Astrocyte (in vitro differentiated cells and primary cell): ENCODE measurements around the gene MEAK7.

Source experiments
- EZH2 ChIP-seq: IDR thresholded peaks from 2 replicates; pipeline ENCODE4 v1.6.1; 2012; ENCODE audit warnings: mild to moderate bottlenecking, low read length, inconsistent platforms; ENCODE audit not compliant: insufficient read depth
- TF ChIP-seq, protein P1 (sequence below): IDR thresholded peaks from 2 replicates; pipeline ENCODE4 v1.5.1; 2011; ENCODE audit warnings: low read depth, mild to moderate bottlenecking, inconsistent platforms, low read length, moderate library complexity; ENCODE audit not compliant: insufficient read depth

DNA sequence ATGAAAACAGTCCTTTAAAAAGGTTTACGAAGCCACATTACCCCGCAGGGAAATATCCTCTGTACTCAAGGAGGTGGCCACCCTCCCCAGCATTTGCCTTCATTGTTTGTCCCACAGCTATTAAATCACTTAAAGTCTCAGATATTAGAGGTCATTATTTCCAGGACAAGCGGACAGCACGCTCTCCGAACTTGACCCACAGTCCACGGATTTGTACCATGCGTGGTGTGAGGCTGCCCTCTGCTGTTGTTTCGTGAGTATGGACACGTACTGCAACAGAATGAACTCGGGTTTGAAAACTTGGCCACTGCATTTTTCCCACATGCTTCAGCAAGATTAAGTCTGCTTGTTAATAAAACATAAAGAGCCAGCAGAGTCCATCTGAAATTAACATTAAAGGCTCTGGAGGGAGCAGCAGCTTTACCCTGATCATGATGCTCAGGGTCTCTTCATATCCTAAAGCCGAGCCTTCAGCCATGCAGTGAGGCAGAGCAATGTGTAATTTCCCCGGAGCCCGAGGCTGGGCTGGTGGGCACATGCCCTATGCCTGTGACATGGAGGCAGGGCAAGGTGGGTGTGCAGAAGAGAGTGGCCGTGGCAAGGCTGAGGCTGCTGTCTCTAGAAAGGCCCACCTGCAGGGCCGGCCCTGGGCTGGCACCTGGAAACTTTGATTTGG lies 19.7 kb downstream of the MEAK7 start:
- TF ChIP-seq, protein P1, sequence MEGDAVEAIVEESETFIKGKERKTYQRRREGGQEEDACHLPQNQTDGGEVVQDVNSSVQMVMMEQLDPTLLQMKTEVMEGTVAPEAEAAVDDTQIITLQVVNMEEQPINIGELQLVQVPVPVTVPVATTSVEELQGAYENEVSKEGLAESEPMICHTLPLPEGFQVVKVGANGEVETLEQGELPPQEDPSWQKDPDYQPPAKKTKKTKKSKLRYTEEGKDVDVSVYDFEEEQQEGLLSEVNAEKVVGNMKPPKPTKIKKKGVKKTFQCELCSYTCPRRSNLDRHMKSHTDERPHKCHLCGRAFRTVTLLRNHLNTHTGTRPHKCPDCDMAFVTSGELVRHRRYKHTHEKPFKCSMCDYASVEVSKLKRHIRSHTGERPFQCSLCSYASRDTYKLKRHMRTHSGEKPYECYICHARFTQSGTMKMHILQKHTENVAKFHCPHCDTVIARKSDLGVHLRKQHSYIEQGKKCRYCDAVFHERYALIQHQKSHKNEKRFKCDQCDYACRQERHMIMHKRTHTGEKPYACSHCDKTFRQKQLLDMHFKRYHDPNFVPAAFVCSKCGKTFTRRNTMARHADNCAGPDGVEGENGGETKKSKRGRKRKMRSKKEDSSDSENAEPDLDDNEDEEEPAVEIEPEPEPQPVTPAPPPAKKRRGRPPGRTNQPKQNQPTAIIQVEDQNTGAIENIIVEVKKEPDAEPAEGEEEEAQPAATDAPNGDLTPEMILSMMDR = peak; percentile 83
- TF ChIP-seq EZH2 = no peak
